ENCODE results near the gene MUC2.

Gene MUC2

GRCh38 chr11:1037506-1038055, 37.1 kb upstream of the MUC2 start:
- DNase-seq, result no peak

GRCh38 chr11:1038361-1038760, 36.3 kb upstream of the MUC2 start:
- no peak for DNase-seq

- DNase-seq, result no peak
Observed at GRCh38 chr11:1038921-1039320, 35.8 kb upstream of the MUC2 start.

- no peak for DNase-seq
Observed at GRCh38 chr11:1039481-1040427, 34.9 kb upstream of the MUC2 start.

- no peak for DNase-seq
Observed at GRCh38 chr11:1040428-1041148, 34.1 kb upstream of the MUC2 start.

GRCh38 chr11:1041149-1041467, 33.6 kb upstream of the MUC2 start:
- DNase-seq, result no peak

- DNase-seq, result no peak
Observed at GRCh38 chr11:1041471-1041870, 33.2 kb upstream of the MUC2 start.

GRCh38 chr11:1041936-1042608, 32.6 kb upstream of the MUC2 start:
- peak; percentile 59 for DNase-seq

GRCh38 chr11:1042626-1043562, 31.8 kb upstream of the MUC2 start:
- no peak for DNase-seq

- DNase-seq, result peak; percentile 39
Observed at GRCh38 chr11:1043563-1044096, 31.0 kb upstream of the MUC2 start.

GRCh38 chr11:1044160-1044559, 30.5 kb upstream of the MUC2 start:
- DNase-seq, result no peak

- DNase-seq, result no peak
Observed at GRCh38 chr11:1047595-1048156, 27.0 kb upstream of the MUC2 start.

GRCh38 chr11:1048375-1049070, 26.2 kb upstream of the MUC2 start:
- DNase-seq, result no peak

GRCh38 chr11:1049071-1049405, 25.6 kb upstream of the MUC2 start:
- DNase-seq, result no peak

- no peak for DNase-seq
Observed at GRCh38 chr11:1049431-1049891, 25.2 kb upstream of the MUC2 start.

GRCh38 chr11:1049911-1050580, 24.6 kb upstream of the MUC2 start:
- no peak for DNase-seq

GRCh38 chr11:1050581-1051355, 23.9 kb upstream of the MUC2 start:
- peak; percentile 75 for DNase-seq

- no peak for DNase-seq
Observed at GRCh38 chr11:1051356-1052132, 23.1 kb upstream of the MUC2 start.
